ENCODE data around the gene CDH5. TPM values are rescaled to one million over a fixed set of nuclear protein-coding genes. Genes with fewer than 3 reads are reported as not detected.

Gene CDH5
- total RNA-seq, 1 donor from 2014 or later = not detected

DNA sequence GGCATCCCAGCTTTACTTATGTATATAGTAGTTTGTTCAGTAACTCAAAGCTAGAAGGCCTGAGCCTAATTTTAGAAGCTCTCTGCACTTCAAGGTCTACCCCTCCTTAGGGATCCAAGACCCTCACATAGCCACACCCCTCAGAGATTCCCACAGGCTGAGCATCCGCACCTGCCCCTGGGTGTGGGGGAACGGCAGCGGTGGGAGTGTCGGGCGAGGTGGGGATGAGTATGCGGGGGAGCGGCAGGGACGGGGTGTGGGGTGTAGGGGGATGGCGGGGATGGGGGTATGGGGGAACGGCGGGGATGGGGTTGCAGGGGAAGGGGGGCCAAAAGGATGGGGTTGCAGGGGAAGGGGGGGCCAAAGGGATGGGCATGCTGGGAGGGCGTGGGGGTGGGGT lies 35.7 kb downstream of the CDH5 start:
- no peaks in the 10 kb centered on the region for H3K36me3 Mint-ChIP-seq (ENCODE audit: low read depth)
- peaks cover 4% of the 10 kb centered on the region for H3K9me3 Mint-ChIP-seq
- peaks cover 8% of the 10 kb centered on the region for H3K4me1 Mint-ChIP-seq
- H3K4me3 Mint-ChIP-seq = no peak overlapping the region
- DNase-seq = no peak
- H3K27ac Mint-ChIP-seq = no peak overlapping the region
- intact Hi-C loops (cut with micrococcal nuclease) = no loop called here
- CTCF ChIA-PET = no interaction called here
- POLR2A ChIA-PET = no interaction called here
- H3K27me3 Mint-ChIP-seq = peaks cover 42% of the 10 kb centered on the region
- no peak for ATAC-seq (ENCODE audit: low read depth)
- TF ChIP-seq, protein P1, sequence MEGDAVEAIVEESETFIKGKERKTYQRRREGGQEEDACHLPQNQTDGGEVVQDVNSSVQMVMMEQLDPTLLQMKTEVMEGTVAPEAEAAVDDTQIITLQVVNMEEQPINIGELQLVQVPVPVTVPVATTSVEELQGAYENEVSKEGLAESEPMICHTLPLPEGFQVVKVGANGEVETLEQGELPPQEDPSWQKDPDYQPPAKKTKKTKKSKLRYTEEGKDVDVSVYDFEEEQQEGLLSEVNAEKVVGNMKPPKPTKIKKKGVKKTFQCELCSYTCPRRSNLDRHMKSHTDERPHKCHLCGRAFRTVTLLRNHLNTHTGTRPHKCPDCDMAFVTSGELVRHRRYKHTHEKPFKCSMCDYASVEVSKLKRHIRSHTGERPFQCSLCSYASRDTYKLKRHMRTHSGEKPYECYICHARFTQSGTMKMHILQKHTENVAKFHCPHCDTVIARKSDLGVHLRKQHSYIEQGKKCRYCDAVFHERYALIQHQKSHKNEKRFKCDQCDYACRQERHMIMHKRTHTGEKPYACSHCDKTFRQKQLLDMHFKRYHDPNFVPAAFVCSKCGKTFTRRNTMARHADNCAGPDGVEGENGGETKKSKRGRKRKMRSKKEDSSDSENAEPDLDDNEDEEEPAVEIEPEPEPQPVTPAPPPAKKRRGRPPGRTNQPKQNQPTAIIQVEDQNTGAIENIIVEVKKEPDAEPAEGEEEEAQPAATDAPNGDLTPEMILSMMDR (IDR thresholded peaks at IDR 0.05) = no peak

DNA sequence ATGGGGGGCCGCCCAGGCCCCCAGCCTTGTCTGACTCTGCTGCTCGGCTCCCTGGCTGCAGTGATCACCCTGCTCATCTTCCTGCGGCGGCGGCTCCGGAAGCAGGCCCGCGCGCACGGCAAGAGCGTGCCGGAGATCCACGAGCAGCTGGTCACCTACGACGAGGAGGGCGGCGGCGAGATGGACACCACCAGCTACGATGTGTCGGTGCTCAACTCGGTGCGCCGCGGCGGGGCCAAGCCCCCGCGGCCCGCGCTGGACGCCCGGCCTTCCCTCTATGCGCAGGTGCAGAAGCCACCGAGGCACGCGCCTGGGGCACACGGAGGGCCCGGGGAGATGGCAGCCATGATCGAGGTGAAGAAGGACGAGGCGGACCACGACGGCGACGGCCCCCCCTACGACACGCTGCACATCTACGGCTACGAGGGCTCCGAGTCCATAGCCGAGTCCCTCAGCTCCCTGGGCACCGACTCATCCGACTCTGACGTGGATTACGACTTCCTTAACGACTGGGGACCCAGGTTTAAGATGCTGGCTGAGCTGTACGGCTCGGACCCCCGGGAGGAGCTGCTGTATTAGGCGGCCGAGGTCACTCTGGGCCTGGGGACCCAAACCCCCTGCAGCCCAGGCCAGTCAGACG lies 36.2 kb downstream of the CDH5 start:
- Mint-ChIP-seq H3K36me3 (ENCODE audit: low read depth) (no peaks in the 10 kb centered on the region), H3K4me1 (peaks cover 8% of the 10 kb centered on the region), H3K27ac (no peak overlapping the region), H3K27me3 (peaks cover 41% of the 10 kb centered on the region), H3K4me3 (no peak overlapping the region), H3K9me3 (peaks cover 4% of the 10 kb centered on the region)
- ATAC-seq (ENCODE audit: low read depth) (no peak), DNase-seq (no peak)
- TF ChIP-seq, protein P1 (IDR thresholded peaks at IDR 0.05) = no peak
- ChIA-PET POLR2A (no interaction called here), CTCF (no interaction called here)
- intact Hi-C loops (cut with micrococcal nuclease) = no loop called here

DNA sequence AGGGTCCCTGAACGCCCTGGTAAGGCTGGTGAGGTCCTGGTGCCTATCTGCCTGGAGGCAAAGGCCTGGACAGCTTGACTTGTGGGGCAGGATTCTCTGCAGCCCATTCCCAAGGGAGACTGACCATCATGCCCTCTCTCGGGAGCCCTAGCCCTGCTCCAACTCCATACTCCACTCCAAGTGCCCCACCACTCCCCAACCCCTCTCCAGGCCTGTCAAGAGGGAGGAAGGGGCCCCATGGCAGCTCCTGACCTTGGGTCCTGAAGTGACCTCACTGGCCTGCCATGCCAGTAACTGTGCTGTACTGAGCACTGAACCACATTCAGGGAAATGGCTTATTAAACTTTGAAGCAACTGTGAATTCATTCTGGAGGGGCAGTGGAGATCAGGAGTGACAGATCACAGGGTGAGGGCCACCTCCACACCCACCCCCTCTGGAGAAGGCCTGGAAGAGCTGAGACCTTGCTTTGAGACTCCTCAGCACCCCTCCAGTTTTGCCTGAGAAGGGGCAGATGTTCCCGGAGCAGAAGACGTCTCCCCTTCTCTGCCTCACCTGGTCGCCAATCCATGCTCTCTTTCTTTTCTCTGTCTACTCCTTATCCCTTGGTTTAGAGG lies 37.1 kb downstream of the CDH5 start:
- peaks cover 35% of the 10 kb centered on the region for H3K27me3 Mint-ChIP-seq
- H3K4me1 Mint-ChIP-seq = peaks cover 16% of the 10 kb centered on the region
- no peak overlapping the region for H3K4me3 Mint-ChIP-seq
- intact Hi-C loops (cut with micrococcal nuclease) = no loop called here
- ChIA-PET CTCF (interaction anchor here (2.0 kb wide), 1 partner anchor 79 kb away, joined by 9 read pairs; no protein-coding TSS in a partner anchor), POLR2A (no interaction called here)
- no peak overlapping the region for H3K27ac Mint-ChIP-seq
- TF ChIP-seq, protein P1 (IDR thresholded peaks at IDR 0.05) = no peak
- ATAC-seq (ENCODE audit: low read depth) = no peak
- DNase-seq = no peak
- H3K9me3 Mint-ChIP-seq = peaks cover 4% of the 10 kb centered on the region
- no peaks in the 10 kb centered on the region for H3K36me3 Mint-ChIP-seq (ENCODE audit: low read depth)

DNA sequence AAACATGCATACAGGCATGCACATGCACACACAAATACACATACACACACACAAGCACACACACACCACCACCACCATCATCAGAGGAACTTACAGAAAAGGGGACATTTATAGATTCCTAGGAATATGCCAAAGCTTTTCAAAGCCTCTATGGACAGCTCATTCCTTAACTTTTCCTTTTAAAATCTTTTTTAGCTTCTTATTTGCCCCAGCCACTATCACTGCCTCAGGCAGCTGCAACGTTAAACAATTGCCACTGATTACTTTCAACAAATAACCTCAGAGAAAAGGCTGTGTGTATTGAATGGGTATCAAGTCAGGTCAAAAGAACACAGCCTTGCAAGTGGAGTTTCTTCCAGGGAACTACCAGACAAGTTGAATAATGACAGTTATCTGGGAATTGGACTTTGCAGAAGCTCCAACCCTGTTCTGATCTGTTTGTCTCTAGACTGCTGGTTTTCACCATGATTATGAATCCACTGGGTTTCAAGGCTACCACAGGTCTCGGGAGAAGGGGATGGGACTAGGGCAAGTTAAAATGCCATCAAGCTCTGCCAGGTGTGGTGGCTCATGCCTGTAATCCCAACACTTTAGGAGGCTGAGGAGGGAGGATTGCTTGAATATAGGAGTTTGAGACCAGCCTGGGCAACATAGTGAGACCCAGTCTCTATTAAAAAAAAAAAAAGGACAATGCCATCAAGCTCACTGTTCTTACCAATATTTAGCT lies 38.7 kb downstream of the CDH5 start:
- ChIA-PET CTCF (interaction anchor here (0.8 to 3.6 kb wide), 14 partner anchors 71 to 468 kb away, joined by 3 to 51 read pairs (median 4); no protein-coding TSS in a partner anchor), POLR2A (interaction anchor here (0.7 kb wide), 1 partner anchor 444 kb away, joined by 3 read pairs; no protein-coding TSS in a partner anchor)
- Mint-ChIP-seq H3K4me1 (peaks cover 16% of the 10 kb centered on the region), H3K4me3 (no peak overlapping the region), H3K36me3 (ENCODE audit: low read depth) (no peaks in the 10 kb centered on the region), H3K27me3 (peaks cover 37% of the 10 kb centered on the region), H3K9me3 (peaks cover 4% of the 10 kb centered on the region), H3K27ac (no peak overlapping the region)
- no peak for DNase-seq
- TF ChIP-seq, protein P1 (IDR thresholded peaks at IDR 0.05) = no peak
- intact Hi-C loops (cut with micrococcal nuclease) = loop anchor here (5.0 kb wide), 1 partner anchor 247 kb away; no protein-coding TSS in a partner anchor
- ATAC-seq (ENCODE audit: low read depth) = no peak
